ENCODE data around the gene TPP1. TPM values are rescaled to one million over a fixed set of nuclear protein-coding genes. Genes with fewer than 3 reads are reported as not detected.
A peak's percentile ranks its signal among the peaks of the same experiment; 100 is the strongest.

TPP1 gene
- total and polyA plus RNA-seq, 9 donors, result 21.0 to 360 (median 58.2) TPM

DNA sequence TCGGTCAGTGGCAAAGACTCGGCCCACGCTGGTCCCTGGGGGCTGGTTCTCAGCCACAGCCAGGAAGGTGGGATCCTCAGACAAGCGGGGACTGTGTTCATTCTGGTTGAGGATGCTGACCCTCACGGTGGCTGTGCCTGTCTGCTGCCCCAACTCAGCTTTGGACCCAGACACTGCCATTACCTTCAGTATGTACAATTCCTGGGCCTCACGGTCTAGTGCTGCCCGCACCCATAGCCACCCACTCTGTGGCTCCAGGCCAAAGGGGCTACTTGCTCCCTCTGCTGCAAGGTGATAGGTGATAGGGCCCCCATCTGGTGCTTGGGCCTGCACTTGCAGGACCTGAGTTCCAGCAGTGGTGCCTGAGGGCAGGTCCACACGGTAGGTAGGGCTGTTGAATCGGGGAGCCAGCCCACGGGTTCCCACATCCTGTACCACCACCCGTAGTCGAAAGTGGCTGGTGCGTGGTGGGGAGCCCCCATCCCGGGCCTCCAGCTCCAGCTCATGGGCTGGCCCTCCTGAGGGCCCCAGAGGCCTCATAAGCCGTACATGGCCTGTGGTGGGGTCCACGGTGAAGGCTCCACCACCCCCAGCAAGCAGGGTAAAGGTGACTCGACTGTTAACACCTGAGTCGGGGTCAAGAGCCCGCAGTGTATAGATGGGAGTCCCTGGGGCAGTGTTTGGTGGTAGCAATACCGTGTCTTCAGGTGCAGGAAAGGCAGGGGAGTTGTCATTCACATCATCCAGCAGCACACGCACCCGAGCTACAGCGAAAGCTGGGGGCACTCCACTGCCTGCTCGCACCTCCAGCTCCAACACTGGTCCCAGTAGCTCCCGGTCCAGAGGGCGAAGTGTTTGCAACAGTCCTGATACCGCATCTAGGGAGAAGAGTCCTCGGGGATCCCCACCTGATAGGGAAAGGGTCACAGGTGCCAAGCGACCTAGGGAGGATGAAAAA lies 13.2 kb upstream of the TPP1 start:
- no peak overlapping the region for H3K27ac ChIP-seq
- TF ChIP-seq POLR2A (IDR thresholded peaks at IDR 0.05) (no peak), EP300 (IDR thresholded peaks at IDR 0.05) (no peak), CTCF (IDR thresholded peaks at IDR 0.05) (no peak)
- H3K4me3 ChIP-seq, result no peak overlapping the region
- 87 to 91% (median 89%) methylated on average over 24 to 29 of the region's 29 CpGs for WGBS, 3 donors
- no peaks in the 10 kb centered on the region for H3K27me3 ChIP-seq
- intact Hi-C loops (cut with DNase I), result no loop called here
- H3K4me1 ChIP-seq (ENCODE audit: insufficient read depth), result peaks cover 7% of the 10 kb centered on the region
- no peaks in the 10 kb centered on the region for H3K36me3 ChIP-seq
- no peaks in the 10 kb centered on the region for H3K9me3 ChIP-seq
- peak in 1 of 5 donors; percentile 11 for DNase-seq

GRCh38 chr11:6631361-6631890 lies 12.2 kb upstream of the TPP1 start:
- DNase-seq, result peak in 1 of 5 donors; percentile 7
- intact Hi-C loops (cut with DNase I), result no loop called here
- TF ChIP-seq POLR2A (IDR thresholded peaks at IDR 0.05) (no peak), CTCF (IDR thresholded peaks at IDR 0.05) (no peak), EP300 (IDR thresholded peaks at IDR 0.05) (no peak)
- no peak overlapping the region for H3K27ac ChIP-seq
- H3K4me1 ChIP-seq (ENCODE audit: insufficient read depth), result peaks cover 7% of the 10 kb centered on the region
- no peaks in the 10 kb centered on the region for H3K36me3 ChIP-seq
- no peak overlapping the region for H3K4me3 ChIP-seq
- no peaks in the 10 kb centered on the region for H3K9me3 ChIP-seq
- 84 to 91% (median 90%) methylated on average over 11 of the region's 11 CpGs for WGBS, 3 donors
- H3K27me3 ChIP-seq, result no peaks in the 10 kb centered on the region

DNA sequence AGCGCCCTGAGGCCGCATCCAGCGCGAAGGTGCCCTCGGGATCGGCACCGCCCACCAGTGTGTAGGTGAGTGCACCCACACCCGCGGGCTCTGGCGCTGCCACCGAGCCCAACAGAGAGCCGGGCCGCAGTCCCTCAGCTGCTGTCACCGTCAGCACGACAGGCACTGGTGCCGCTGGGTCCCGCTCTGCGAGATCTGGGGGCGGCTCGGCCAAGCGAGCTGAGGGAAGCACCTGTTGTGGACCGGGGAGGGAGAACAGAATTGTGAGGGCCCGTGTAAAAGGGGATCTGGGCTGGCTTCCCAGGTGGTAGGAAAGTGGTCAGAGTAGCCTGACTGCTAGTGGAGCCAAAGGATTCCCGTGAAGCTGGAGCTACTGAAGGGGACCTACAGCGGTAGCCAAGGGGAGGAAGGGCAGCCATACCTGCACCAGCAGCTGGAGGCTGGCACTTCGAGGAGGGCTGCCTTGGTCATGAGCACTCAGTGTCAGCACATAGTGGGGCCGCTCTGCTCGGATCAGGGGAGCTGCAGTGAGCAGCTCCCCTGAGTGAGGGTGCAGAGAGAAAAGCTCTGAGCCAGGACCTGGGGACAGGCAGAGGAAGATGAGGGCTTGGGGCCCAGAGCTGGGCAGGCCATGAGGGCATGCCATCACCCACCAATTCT lies 11.5 kb upstream of the TPP1 start:
- TF ChIP-seq POLR2A (IDR thresholded peaks at IDR 0.05) (no peak), EP300 (IDR thresholded peaks at IDR 0.05) (no peak), CTCF (IDR thresholded peaks at IDR 0.05) (no peak)
- H3K27ac ChIP-seq, result no peak overlapping the region
- H3K27me3 ChIP-seq, result no peaks in the 10 kb centered on the region
- intact Hi-C loops (cut with DNase I), result no loop called here
- peak in 1 of 5 donors; percentile 15 for DNase-seq
- 85 to 88% (median 85%) methylated on average over 26 to 28 of the region's 28 CpGs for WGBS, 3 donors
- peaks cover 4% of the 10 kb centered on the region for H3K4me1 ChIP-seq (ENCODE audit: insufficient read depth)
- no peaks in the 10 kb centered on the region for H3K9me3 ChIP-seq
- H3K36me3 ChIP-seq, result no peaks in the 10 kb centered on the region
- no peak overlapping the region for H3K4me3 ChIP-seq

DNA sequence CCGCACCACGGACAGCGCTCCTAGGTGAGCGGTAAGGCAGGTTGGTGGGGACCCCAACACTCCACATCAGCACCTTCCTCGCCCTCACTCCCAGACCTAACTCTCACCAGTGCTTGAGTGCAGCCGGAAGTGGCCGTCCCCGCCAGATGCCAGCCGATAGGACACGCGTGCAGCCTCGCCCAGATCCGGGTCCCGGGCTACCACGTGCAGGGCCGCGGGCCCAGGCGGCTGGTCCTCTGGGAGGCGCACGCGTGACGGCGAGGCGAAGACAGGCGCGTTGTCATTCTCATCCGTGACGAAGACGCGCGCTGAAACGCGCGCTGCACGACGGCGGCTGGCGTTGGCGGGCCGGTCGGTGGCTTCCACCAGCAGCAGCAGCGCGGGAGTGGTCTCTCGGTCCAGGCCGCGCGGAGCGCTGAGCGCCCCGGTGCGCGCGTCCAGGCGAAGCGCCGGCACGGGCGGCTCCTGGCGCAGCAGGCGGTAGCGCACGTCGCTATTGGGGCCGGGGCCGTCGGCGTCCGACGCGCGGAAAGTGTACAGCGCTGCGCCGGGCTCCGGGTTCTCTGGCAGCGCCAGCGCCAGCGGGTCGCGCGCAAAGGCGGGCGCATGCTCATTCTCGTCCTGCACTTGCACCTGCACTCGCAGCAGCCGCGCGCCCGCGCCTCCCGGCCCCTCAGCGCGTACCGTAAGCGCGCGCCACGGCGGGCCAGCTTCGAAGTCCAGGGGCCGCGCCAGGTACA lies 10.8 kb upstream of the TPP1 start:
- H3K4me1 ChIP-seq (ENCODE audit: insufficient read depth), result no peaks in the 10 kb centered on the region
- 81 to 84% (median 83%) methylated on average over 102 of the region's 102 CpGs for WGBS, 3 donors
- peak in 1 of 5 donors; percentile 16 for DNase-seq
- H3K4me3 ChIP-seq, result no peak overlapping the region
- no peaks in the 10 kb centered on the region for H3K9me3 ChIP-seq
- no peak overlapping the region for H3K27ac ChIP-seq
- TF ChIP-seq EP300 (IDR thresholded peaks at IDR 0.05) (no peak), POLR2A (IDR thresholded peaks at IDR 0.05) (no peak), CTCF (IDR thresholded peaks at IDR 0.05) (no peak)
- intact Hi-C loops (cut with DNase I), result no loop called here
- no peaks in the 10 kb centered on the region for H3K36me3 ChIP-seq
- H3K27me3 ChIP-seq, result no peaks in the 10 kb centered on the region
